Iris pigment epithelial cell (primary cell): Measurements from ENCODE around the gene ITGB5.
"Not testable (repeated sequence)": the region's sequence is repeated elsewhere in the genome, so short reads cannot be mapped to it uniquely, and the experiment has no call there.

Source experiments
- DNase-seq: peaks from one replicate; pipeline ENCODE4 v3.0.0-alpha.2; 2011; ENCODE audit warnings: low read depth

ITGB5 gene

DNA sequence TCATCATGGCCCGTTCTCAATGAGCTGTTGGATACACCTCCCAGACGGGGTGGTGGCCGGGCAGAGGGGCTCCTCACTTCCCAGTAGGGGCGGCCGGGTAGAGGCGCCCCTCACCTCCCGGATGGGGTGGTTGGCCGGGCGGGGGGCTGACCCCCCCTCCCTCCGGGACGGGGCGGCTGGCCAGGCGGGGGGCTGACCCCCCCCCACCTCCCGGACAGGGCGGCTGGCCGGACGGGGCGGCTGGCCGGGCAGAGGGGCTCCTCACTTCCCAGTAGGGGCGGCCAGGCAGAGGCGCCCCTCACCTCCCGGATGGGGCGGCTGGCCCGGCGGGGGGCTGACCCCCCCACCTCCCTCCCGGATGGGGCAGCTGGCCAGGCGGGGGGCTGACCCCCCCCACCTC, 137.3 kb downstream of the ITGB5 start:
- DNase-seq: not testable (repeated sequence)

- DNase-seq: no peak
Observed at GRCh38 chr3:124748560-124749198, 138.5 kb downstream of the ITGB5 start.

- no peak for DNase-seq
Observed at GRCh38 chr3:124747111-124747981, 139.8 kb downstream of the ITGB5 start.

GRCh38 chr3:124745756-124746155, 141.4 kb downstream of the ITGB5 start:
- DNase-seq: no peak

GRCh38 chr3:124741027-124741426, 146.1 kb downstream of the ITGB5 start:
- DNase-seq: peak; percentile 48

DNA sequence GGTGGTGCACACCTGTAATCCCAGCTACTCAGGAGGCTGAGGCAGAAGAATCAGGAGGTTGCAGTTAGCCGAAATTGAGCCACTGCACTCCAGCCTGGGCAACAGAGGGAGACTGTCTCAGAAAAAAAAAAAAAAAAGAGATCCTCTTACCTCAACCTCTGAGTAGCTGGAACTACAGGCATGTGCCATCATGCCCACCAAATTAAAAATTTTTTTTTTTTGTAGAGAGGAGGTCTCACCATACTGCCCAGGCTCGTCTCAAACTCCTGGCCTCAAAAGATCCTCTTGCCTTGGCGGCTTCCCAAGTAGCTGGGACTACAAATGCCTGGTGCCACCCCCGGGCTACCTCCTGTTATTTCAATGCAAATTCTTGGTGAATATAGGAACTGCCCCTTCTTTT, 155.4 kb downstream of the ITGB5 start:
- no peak for DNase-seq

DNA sequence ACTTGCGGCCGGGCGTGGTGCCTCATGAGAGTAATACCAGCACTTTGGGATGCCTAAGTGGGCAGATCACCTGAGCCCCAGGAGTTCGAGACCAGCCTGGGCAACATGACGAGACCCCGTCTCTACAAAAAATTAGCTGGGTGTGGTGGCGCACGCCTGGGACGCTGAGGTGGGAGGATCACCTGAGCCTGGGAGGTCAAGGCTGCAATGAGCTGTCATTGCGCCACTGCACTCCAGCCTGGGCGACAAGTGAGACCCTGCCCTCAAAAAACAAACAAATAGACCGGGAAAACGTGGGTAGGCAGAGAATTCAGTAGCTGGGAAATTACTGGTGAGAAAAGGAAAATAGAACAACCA, 156.2 kb downstream of the ITGB5 start:
- DNase-seq: no peak

DNA sequence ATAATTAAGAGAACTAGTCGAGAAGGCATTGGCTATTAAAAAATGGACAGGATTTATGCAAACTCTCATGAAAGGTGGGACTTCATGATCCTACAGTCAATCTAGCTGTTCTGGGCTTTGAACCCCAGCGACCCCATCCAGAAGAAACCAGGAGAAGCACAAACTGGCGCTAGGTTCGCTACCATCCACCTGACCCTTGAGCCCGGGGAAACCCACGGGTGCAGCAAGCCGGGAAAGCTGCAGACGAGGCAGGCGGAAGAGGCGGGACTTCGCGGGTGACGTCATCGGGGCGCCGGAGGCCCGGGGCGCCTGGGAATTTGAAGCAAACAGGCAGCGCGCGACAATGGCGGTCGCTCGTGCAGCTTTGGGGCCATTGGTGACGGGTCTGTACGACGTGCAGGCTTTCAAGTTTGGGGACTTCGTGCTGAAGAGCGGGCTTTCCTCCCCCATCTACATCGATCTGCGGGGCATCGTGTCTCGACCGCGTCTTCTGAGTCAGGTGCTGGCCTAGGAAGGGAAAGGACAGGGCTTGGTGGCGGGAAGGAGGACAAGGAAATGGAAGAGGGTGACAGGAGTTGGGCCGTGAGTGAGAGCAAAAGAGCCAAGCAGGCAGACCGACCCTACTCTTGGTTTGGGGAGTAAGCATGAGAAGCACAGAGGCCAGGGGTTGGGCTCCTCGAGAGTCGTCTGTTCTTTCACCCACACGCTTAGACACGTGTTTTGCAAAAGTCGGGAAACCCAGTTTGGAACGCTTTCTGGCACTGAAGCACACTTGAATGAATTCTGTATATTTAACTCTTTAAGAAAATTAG, 156.8 kb downstream of the ITGB5 start, which contains the start of gene UMPS:
TSS of gene UMPS (plus strand) at position 324 of the 812 bp plus-strand sequence. CDS start at position 344, 20 bp downstream.
- peak; percentile 84 for DNase-seq

DNA sequence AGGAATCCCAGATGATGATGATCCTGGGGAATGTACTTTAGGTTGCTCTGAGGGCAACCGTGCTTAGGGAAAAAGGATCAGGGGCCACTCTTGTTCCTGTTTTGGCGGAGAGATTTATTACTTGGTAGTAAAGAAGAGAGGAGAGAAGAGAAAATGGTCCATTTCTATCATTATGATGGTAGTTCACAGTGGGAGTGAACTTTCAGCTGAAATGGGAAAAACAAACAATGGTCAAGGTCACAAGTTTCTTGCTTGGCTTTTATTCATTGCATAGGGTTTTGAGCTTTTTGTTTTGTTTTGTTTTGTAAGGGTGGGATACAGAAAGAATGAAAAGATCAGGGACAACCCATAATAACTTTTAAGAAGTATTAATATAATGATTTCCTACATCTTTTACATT, 164.6 kb downstream of the ITGB5 start:
- no peak for DNase-seq

DNA sequence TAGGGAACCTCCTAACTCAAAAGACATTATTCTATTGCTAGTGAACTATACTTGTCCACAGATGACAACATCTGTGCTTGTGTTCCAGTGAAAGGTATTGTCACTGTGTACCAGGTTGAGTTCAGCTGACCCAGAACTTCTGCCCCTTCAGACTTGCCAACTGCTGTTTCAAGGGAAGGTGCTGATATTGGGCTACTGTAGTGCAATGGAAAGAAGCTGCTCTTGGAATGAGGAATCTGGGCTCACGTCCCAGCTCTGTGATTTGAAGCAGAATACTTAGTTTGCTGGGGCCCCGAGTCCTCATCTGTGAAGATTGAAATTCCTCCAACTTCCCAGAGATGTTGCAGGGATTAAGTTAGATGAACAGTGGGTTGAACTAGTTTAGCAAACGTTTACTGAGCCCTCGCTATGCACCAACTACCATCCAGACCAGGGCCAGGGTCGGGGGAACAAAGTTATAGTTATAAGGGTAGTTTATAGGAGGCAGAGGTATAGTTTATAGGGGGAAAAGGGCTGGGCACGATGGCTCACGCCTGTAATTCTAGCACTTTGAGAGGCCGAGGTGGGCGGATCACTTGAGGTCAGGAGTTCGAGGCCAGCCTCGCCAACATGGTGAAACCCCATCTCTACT, 172.8 kb downstream of the ITGB5 start:
- DNase-seq: peak; percentile 24
